PC-9 (cell line): ENCODE data around the gene SART3. TPM values are rescaled to one million over a fixed set of nuclear protein-coding genes. Genes with fewer than 3 reads are reported as not detected.

Source experiments
- BruUV-seq: library from RNA; stranded (reverse); fragments of 400-500 nt; replicated peaks from 2 replicates; lab custom pipeline; 2021; lab: Mats Ljungman, UMichigan
- CTCF ChIA-PET: fragments of 300-600 bp; sonication (Branson Sonifier 250); formaldehyde crosslinking; loops from one replicate; lab custom pipeline; 2022; ENCODE audit warnings: antibody characterized with exemption; lab: Charles Lee
- POLR2A ChIA-PET: fragments of 300-600 bp; sonication (Branson Sonifier 250); formaldehyde crosslinking; loops from one replicate; lab custom pipeline; 2022; ENCODE audit warnings: antibody characterized with exemption; ENCODE audit not compliant: unreplicated experiment; lab: Charles Lee
- DNase-seq, 2 experiments: peaks; one replicate each; pipeline versions ENCODE4 v3.0.0 to v3.0.0-alpha.2; 2015 to 2022; ENCODE audit warnings: mixed read lengths in 1 of 2
- H2AFZ ChIP-seq: fragments of 200-600 bp; sonication (generic); 2 replicates; pipeline ENCODE4 v1.8.1; 2017; ENCODE audit warnings: antibody characterized with exemption
- H3F3A ChIP-seq: fragments of 200-600 bp; sonication (generic); 2 replicates; pipeline ENCODE4 v1.8.1; 2017; ENCODE audit warnings: antibody characterized with exemption, mild to moderate bottlenecking, low read depth; ENCODE audit not compliant: insufficient read depth
- H3K27ac ChIP-seq: fragments of 200-600 bp; sonication (generic); 2 replicates; pipeline ENCODE4 v1.6.1; 2016; ENCODE audit warnings: mixed run types
- H3K27me3 ChIP-seq: fragments of 200-600 bp; sonication (generic); 2 replicates; pipeline ENCODE4 v1.6.1; 2016; ENCODE audit warnings: low read depth, mixed run types; ENCODE audit not compliant: insufficient read depth
- H3K36me3 ChIP-seq: fragments of 200-600 bp; sonication (generic); 2 replicates; pipeline ENCODE4 v1.6.1; 2016; ENCODE audit warnings: low read depth, mixed run types
- H3K4me1 ChIP-seq: fragments of 200-600 bp; sonication (generic); replicated peaks from 2 replicates; pipeline ENCODE4 v1.6.1; 2016; ENCODE audit warnings: mixed run types; ENCODE audit not compliant: insufficient read depth
- H3K4me2 ChIP-seq: fragments of 200-600 bp; sonication (generic); 2 replicates; pipeline ENCODE4 v1.6.1; 2017; ENCODE audit warnings: mixed run types
- H3K4me3 ChIP-seq: fragments of 200-600 bp; sonication (generic); 2 replicates; pipeline ENCODE4 v1.6.1; 2016; ENCODE audit warnings: mixed run types
- H3K79me2 ChIP-seq: fragments of 200-600 bp; sonication (generic); 2 replicates; pipeline ENCODE4 v1.6.1; 2017; ENCODE audit warnings: low read depth, mixed run types
- H3K9me2 ChIP-seq: fragments of 200-600 bp; sonication (generic); 2 replicates; pipeline ENCODE4 v1.8.1; 2017; ENCODE audit warnings: mild to moderate bottlenecking; ENCODE audit not compliant: insufficient read depth
- H3K9me3 ChIP-seq: fragments of 200-600 bp; sonication (generic); 2 replicates; pipeline ENCODE4 v1.8.1; 2016; ENCODE audit warnings: low read depth; ENCODE audit not compliant: insufficient read depth
- H4K20me1 ChIP-seq: fragments of 200-600 bp; sonication (generic); 2 replicates; pipeline ENCODE4 v1.8.1; 2017; ENCODE audit not compliant: insufficient read depth
- EZH2 ChIP-seq: fragments of 200-600 bp; sonication (generic); IDR thresholded peaks from 2 replicates; pipeline ENCODE4 v1.8.0; 2017; ENCODE audit warnings: antibody characterized with exemption, low read depth
- intact Hi-C: fragments of 100-400 bp; cut with micrococcal nuclease; formaldehyde crosslinking; loops from one replicate; pipeline ENCODE4 v1.10.0; 2022; ENCODE audit not compliant: unreplicated experiment
- total RNA-seq: library from RNA; stranded (reverse); gene quantifications from 2 replicates; pipeline ENCODE4 v1.2.3, GENCODE V29; 2021
- TF ChIP-seq, protein P1 (sequence below): fragments of 200-600 bp; sonication (generic); conservative IDR thresholded peaks from 2 replicates; pipeline ENCODE4 v1.6.1; 2017; ENCODE audit warnings: mixed run types, antibody characterized with exemption, mild to moderate bottlenecking, moderate library complexity

The SART3 gene
- total RNA-seq, 1 experiment from 2014 or later: 49.3 TPM

DNA sequence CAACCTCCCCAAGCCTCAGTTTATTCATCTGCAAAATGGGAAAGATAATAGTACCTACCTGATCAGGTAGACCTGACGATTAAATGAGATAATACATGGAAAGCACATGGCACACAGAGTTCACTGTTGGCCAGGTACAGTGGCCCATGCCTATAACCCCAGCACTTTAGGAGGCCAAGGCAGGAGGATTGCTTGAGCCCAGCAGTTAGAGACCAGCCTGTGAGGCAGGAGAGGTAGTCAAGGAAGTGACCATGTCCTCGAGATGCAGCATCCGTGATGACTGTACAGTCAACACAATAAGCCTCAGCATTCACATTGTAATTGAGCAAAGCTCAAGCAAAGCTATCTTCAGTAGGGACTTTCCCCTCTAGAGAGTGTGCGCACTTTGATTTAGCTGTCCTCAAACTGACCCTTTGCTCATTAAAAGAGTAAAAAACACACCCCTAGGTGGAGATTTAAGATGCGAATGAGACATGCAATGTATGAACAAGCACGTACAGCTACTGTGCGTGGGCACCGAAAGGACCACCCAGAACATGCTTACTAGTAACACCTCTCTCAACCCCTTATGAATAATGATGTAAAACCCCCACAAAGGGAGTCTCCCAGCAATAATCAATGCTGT, 11.3 kb upstream of the SART3 start:
- intact Hi-C loops: no loop called here
- Histone ChIP-seq H3K9me3 (no peaks in the 10 kb centered on the region), H3K27me3 (no peaks in the 10 kb centered on the region), H3K36me3 (peaks cover 12% of the 10 kb centered on the region; the same call in 1 of the 2 replicates), H3K4me1 (no peaks in the 10 kb centered on the region), H4K20me1 (no peaks in the 10 kb centered on the region), H3F3A (peaks cover 4% of the 10 kb centered on the region; the same call in 1 of the 2 replicates), H3K4me2 (no peak overlapping the region), H3K4me3 (no peak overlapping the region), H3K27ac (no peak overlapping the region), H3K9me2 (no peaks in the 10 kb centered on the region), H2AFZ (no peak overlapping the region), H3K79me2 (no peaks in the 10 kb centered on the region)
- ChIA-PET POLR2A (no interaction called here), CTCF (interaction anchor here (0.6 kb wide), 2 partner anchors 23 to 398 kb away, joined by 3 to 5 read pairs; no protein-coding TSS in a partner anchor)
- no peak for DNase-seq
- BruUV-seq: no TSS peak
- TF ChIP-seq, protein P1, sequence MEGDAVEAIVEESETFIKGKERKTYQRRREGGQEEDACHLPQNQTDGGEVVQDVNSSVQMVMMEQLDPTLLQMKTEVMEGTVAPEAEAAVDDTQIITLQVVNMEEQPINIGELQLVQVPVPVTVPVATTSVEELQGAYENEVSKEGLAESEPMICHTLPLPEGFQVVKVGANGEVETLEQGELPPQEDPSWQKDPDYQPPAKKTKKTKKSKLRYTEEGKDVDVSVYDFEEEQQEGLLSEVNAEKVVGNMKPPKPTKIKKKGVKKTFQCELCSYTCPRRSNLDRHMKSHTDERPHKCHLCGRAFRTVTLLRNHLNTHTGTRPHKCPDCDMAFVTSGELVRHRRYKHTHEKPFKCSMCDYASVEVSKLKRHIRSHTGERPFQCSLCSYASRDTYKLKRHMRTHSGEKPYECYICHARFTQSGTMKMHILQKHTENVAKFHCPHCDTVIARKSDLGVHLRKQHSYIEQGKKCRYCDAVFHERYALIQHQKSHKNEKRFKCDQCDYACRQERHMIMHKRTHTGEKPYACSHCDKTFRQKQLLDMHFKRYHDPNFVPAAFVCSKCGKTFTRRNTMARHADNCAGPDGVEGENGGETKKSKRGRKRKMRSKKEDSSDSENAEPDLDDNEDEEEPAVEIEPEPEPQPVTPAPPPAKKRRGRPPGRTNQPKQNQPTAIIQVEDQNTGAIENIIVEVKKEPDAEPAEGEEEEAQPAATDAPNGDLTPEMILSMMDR: no peak
- TF ChIP-seq EZH2: no peak

DNA sequence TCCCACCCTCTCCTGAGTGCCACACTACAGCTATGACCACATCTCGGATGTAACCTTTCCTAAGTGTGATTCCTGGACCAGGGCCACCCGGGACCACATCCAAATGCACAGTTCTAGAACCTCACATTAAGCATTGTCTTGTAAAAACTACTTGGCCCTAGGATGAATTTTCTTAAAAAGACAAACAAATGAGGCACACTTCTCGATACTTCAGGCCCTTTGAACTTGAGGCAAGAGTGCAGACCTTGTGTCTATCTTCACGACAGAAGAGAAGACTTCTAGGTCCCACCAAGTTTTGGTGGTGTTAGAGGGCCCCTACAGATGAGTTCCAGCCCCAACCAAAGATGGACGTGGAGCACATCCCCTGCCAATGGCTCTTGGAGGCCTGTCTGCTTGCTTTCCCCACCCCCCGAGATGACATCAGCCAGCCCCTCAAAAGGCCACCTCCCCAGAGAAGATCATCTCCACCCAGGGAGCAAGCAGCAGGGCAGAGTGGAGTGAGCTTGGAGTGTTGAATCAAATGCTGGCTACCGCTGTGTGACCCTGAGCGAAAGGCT, 10.7 kb upstream of the SART3 start:
- no peak overlapping the region for H3K27ac ChIP-seq
- no peaks in the 10 kb centered on the region for H3K9me2 ChIP-seq
- ChIA-PET CTCF (interaction anchor here (0.6 to 1.3 kb wide), 2 partner anchors 232 to 399 kb away, joined by 3 read pairs; no protein-coding TSS in a partner anchor), POLR2A (no interaction called here)
- H3K4me1 ChIP-seq: no peaks in the 10 kb centered on the region
- no peak overlapping the region for H3K4me3 ChIP-seq
- peaks cover 17% of the 10 kb centered on the region for H3K36me3 ChIP-seq
- H3K9me3 ChIP-seq: no peaks in the 10 kb centered on the region
- H3F3A ChIP-seq: peaks cover 4% of the 10 kb centered on the region; the same call in 1 of the 2 replicates
- DNase-seq: no peak
- no peak overlapping the region for H3K4me2 ChIP-seq
- no peaks in the 10 kb centered on the region for H3K79me2 ChIP-seq
- intact Hi-C loops: loop anchor here (2.0 kb wide), 1 partner anchor 47 kb away; no protein-coding TSS in a partner anchor
- 0 out of 2 replicates have a peak, but pooled peaks cover under 1% of the 10 kb centered on the region for H4K20me1 ChIP-seq
- TF ChIP-seq EZH2: no peak
- TF ChIP-seq, protein P1: no peak
- BruUV-seq: no TSS peak
- no peaks in the 10 kb centered on the region for H3K27me3 ChIP-seq
- no peak overlapping the region for H2AFZ ChIP-seq

DNA sequence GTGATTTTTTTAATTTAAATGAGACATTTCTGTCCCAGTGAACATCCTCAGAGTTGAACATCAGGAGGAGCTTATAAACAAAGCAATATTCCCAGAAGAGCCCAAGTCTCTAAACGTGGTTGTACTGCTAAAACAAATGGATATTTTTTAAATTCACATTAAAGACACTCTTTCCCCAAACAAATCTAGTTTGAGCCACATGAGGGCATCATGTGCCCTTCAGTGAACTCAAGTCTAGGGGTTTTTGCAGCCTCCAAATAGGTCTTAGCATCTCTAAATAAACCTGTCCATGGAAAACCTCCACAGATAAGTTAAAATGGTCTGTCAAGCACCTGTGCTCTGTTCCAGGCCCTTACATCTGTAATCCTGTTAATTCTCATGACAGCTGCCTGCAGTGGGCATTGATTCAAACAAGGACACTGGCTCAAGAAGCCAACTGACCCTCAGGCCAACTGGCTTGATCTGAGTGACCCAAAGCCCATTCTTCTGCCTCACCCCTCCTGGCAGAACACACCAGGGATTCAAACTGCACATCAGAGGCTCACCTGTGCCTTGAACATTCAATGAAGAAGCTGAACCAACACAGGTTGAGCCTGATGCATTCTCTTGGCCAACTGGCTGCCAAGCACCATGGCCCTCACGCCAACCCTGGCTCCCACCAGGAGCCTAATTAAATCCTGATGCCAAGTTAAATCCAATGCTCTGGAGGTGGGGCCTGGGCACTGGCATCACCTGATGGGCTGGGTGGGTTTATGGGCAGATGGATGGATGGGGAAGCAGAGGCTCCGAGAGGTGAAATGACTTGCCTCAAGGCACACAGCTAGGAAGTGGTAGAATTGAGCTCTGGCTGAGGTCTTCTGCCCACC, 10.0 kb upstream of the SART3 start:
- BruUV-seq: no TSS peak

More for the DNA sequence above, 10.0 kb upstream of the SART3 start:
- Histone ChIP-seq H3K4me3 (no peak overlapping the region), H3K9me3 (no peaks in the 10 kb centered on the region), H3F3A (peaks cover 8% of the 10 kb centered on the region; the same call in 1 of the 2 replicates), H3K36me3 (peaks cover 22% of the 10 kb centered on the region), H3K27ac (no peak overlapping the region), H4K20me1 (peaks cover 5% of the 10 kb centered on the region; the same call in 1 of the 2 replicates), H3K27me3 (no peaks in the 10 kb centered on the region), H3K4me1 (peaks cover 5% of the 10 kb centered on the region), H3K9me2 (no peaks in the 10 kb centered on the region), H3K4me2 (no peak overlapping the region), H2AFZ (no peak overlapping the region), H3K79me2 (no peaks in the 10 kb centered on the region)
- no peak for DNase-seq
- TF ChIP-seq, protein P1: peak; percentile 44
- TF ChIP-seq EZH2: no peak
- CTCF ChIA-PET: interaction anchor here (0.6 to 1.3 kb wide), 3 partner anchors 47 to 578 kb away, joined by 3 to 4 read pairs (median 3); no protein-coding TSS in a partner anchor
- POLR2A ChIA-PET: no interaction called here
- intact Hi-C loops: loop anchor here (2.0 kb wide), 1 partner anchor 48 kb away; no protein-coding TSS in a partner anchor
